Ureter (tissue), 1 donor: ENCODE data around the gene DHDDS. TPM values are rescaled to one million over a fixed set of nuclear protein-coding genes. Genes with fewer than 3 reads are reported as not detected.
"Not testable (repeated sequence)": the region's sequence is repeated elsewhere in the genome, so short reads cannot be mapped to it uniquely, and the experiment has no call there.

Experiments
- DNase-seq: peaks from one replicate; pipeline ENCODE4 v3.0.0-alpha.2; 2020; ENCODE audit warnings: low spot score
- total RNA-seq: library from RNA; stranded (reverse); gene quantifications from one replicate; pipeline ENCODE4 v1.2.4, GENCODE V29; 2023
- donor health status: DM: yes; HTN: yes; CAD: no.

Gene DHDDS
- total RNA-seq, 1 donor from 2014 or later, result 59.7 TPM

DNA sequence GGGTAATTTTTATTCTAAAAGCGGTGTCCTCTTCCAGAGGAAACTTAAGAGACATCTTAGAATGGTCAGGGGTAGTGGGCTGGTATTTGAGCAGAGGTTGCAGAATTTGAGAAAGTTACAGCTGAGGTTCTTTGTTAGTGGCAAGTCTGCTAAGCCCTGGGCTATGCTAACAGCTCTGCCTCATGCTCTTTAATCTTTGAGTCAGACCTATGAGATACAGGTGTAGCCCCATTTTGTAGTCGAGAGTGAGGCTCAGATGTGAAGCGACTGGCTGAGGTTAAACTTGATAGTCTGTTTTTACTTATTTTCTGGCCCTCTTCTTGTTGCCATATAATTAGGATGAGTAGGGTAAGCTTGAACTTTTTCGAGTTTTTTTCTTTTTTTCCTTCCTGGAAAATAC lies 44.8 kb downstream of the DHDDS start:
- no peak for DNase-seq

DNA sequence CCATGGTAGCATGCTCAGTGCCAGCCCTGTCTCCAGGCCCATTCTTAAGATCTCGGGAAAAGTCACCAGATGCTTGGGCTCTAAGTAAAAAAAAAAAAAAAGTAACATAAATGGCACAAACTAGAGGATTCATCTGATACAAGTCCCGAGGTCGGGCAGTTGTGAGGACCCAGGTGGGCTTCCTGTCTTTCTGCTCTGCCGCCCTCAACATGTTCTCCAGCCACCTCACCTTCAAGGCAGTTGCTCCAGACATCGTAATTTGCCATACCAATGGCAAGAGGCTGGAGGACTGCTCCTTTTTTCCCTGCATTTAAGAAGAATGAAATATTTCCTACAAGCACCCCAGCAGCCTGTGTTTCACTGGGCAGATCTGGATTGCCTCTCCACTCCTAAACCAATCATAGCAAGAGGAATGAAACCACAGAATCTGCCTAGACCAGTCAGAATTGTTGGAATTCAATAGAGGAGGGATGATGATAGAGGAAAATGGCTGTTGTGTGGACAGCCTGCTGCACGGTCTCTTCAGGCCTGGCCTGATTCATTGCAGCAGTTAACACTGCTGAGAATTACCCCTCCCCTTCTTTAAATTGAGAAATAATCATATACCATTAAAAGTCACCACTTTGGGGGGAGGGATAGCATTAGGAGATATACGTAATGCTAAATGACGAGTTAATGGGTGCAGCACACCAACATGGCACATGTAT lies 45.5 kb downstream of the DHDDS start:
- no peak for DNase-seq

DNA sequence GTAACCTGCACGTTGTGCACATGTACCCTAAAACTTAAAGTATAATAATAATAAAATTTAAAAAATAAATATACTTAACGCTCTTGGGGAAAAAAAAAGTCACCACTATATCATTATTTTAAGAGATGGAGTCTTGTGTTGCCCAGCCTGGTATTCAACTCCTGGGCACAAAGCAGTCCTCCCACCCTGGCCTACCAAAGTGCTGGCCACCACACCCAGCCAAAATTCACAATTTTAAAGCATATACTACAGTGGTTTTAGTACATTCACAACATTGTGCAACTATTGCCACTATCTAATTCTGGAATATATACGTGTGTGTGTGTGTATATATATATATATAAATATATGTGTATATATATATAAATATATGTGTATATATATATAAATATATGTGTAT lies 46.0 kb downstream of the DHDDS start:
- DNase-seq, result no peak

DNA sequence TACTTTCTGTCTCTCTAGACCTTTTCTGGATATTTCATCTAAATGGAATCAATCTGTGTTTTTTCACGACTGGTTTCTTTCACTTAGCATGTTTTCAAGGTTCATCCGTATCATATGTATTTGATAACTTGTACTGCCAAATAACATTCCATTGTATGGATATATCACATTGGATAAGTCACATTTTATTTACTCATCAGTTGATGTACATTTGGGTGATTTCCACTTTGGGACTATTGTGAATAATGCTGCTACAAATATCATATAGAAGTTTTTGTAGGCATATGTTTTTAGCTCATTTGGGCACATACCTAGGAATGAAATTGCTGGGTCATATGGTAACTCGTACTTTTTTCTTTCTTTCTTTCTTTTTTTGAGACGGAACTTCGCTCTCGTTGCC lies 46.9 kb downstream of the DHDDS start:
- no peak for DNase-seq

DNA sequence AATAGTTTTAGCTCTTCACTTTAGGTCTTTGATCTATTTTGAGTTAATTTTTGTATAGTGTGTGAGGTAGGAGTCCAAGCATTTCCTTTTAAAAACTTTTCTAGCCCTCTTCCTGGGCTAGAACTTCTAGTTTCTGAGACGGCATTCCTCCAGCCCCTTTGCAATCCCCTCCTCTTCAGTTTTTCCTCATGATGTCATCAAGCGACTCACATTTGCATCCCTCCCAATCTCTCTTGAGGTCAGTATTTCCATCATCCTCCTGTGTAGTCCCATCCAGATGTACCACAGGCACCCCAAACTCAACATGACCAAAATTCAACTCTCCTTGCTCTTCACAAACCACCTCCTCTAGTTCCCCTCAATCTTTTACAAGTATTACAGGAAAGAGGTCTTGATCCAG lies 50.8 kb downstream of the DHDDS start:
- DNase-seq, result no peak

DNA sequence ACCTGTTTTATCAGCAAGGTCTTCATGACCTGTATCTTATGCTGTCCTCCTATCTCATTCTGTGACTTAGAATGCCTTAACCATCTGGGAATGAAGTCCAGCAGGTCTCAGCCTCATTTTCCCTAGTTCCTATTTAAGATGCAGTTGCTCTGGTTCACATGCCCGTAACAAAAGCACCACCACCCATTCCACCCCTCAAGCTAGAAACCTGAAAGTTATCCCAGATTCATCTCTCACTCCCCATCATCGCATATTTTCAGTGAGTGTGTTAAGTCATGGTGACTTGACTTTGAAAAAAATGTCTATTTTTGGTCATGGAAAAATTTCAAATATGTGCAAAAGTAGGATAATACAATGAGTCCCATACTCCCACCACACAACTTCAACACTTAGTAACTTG lies 51.9 kb downstream of the DHDDS start:
- no peak for DNase-seq

DNA sequence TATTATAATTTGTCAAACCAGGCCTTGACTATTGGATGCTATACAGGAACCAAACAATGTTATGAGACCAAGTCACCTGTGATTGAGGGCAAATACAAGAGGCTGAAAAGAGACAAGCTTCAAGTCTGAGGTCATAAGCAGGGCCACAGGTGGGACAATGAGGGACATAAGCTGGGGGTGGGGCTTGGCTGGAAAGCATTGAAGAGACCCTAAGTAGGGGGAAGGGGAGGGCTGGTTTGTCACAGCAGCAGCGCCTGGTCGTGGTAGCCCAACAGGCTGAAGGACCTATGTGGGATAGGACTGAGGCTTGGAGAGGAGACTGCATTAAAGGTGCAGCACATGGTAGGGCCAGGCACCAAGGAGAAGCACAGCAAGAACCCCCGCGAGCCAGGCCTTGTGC lies 58.0 kb downstream of the DHDDS start:
- DNase-seq, result no peak

DNA sequence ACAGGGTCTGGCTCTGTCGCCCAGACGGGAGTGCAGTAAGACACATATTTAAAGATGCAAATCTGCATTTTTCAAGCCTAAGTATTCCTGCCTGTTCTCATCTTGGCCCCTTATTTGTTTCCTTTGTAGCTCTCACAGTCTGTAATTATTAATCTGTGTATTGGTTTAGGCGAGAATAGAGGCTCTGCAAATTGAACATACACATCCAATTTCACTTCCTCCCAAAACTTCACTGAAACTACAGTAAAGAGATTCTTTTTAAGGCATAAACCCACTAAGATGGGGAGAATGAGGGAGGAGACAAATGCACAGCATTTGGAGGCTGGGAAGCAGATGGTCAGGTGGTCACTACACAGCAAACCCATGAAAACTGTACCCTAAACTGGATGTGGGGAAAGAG lies 61.1 kb downstream of the DHDDS start:
- DNase-seq, result no peak

DNA sequence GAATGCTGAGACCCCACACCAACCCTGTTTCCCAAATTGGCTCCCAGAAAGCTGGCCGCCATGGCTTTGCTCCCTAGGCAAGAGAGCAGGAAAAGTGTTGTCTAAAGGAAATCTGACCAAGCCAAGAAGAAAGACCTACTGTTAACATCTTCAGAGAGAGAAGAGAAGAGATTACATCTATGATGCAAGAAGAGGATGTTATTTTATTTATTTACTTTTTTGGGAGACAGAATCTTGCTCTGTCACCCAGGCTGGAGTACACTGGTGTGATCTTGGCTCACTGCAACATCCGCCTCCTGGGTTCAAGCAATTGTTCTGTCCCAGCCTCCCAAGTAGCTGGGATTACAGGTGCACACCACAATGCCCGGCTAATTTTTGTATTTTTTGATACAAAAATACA lies 61.8 kb downstream of the DHDDS start:
- no peak for DNase-seq

DNA sequence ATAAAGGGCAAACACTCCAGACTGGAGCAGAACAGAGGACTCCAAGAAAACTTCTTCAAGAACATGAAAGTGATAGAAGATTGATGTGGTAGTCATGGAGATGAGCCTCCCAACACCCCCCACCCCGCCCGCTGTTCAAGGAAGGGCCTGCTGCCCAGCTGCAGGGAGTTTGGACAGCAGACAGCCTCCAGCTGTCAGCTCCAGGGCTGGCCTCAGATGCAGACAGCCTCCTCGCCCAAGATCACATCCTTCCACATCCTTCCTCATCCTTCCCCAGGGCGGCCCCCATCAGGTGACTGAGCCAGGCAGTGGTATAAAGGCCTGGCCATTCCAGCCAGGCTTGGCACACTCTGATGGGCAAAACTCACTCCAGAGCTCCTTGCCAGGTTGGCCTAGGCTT lies 64.7 kb downstream of the DHDDS start:
- no peak for DNase-seq

DNA sequence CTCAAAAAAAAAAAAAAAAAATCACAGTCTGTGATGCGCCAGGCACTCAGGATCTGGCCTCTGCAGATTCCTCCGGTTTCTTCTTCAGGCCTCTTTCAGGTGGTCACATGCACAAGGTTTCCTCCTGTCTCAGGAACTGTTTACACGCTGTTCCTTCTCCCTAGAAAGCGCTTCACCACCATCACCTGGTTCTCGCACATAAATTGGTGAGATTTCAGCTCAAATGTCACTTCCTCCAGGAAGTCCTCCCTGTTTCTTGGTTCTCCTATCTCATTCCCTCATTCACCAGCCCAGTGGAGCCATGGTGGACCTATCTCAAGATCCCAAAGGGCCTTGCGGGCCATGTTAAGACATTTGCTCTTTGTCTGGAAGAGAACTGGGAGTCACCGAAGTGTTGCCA lies 66.8 kb downstream of the DHDDS start:
- DNase-seq, result no peak

DNA sequence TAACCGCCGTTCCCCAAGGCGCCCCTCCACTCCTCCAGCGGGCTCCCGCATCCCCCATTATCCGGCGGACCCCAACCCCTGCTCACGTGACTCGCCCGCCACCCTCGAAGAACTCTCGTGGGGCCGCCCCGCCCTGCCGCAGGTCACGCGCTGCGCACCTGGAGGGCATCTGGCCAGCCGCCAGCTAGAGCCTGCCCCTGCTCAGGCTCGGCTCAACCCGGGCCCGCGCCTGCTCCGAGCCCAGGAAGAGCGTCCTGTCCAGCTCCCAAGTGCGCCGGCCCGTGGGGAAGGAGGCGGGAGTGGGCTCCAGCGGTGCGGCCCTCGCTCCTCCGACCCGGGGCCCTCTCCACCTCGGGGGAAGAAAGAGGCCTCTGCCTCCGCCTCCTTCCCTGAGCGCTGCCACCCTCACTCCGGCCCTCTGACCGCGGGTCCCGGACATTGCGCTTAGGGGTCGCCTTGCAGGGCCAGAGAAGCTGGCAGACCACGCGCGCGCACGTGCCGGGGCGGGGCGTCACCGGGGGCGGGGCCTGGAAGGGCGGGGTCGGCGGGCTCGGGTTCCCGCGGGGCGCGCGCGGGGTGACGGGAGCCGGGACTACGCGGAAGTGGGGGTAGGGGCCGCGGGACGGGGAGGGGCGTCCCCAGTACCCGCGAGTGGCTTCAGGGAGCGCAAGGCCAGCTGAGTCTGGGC lies 68.5 kb downstream of the DHDDS start:
- peak; percentile 95 for DNase-seq

DNA sequence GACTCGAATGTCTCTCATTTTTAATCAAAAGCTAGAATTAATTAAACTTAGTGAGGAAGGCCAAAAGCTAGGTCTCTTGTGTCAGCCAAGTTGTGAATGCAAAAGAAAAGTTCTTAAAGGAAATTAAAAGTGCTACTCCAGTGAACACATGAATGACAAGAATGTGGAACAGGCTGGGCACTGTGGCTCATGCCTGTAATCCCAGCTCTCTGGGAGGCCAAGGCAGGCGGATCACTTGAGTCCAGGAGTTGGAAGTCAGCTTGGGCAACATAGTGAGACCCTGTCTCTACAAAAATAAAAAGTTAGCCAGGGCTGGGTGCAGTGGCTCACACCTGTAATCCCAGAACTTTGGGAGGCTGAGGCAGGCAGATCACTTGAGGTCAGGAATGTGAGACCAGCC lies 78.6 kb downstream of the DHDDS start:
- DNase-seq, result not testable (repeated sequence)

DNA sequence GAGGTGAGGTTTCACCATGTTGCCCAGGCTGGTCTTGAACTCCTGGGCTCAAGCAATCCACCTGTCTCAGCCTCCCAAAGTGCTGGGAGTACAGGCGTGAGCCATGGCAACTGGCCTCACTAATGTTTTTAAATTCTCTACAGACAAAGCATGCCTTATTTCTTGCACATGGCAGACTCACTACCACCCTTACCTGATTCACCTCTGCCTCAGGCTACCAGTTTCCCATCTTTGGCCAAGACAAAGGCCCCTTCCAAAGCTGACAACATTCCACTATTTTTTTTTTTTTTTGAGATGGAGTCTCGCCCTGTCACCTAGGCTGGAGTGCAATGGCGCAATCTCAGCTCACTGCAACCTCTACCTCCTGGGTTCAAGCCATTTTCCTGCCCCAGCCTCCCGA lies 83.7 kb downstream of the DHDDS start:
- DNase-seq, result not testable (repeated sequence)

DNA sequence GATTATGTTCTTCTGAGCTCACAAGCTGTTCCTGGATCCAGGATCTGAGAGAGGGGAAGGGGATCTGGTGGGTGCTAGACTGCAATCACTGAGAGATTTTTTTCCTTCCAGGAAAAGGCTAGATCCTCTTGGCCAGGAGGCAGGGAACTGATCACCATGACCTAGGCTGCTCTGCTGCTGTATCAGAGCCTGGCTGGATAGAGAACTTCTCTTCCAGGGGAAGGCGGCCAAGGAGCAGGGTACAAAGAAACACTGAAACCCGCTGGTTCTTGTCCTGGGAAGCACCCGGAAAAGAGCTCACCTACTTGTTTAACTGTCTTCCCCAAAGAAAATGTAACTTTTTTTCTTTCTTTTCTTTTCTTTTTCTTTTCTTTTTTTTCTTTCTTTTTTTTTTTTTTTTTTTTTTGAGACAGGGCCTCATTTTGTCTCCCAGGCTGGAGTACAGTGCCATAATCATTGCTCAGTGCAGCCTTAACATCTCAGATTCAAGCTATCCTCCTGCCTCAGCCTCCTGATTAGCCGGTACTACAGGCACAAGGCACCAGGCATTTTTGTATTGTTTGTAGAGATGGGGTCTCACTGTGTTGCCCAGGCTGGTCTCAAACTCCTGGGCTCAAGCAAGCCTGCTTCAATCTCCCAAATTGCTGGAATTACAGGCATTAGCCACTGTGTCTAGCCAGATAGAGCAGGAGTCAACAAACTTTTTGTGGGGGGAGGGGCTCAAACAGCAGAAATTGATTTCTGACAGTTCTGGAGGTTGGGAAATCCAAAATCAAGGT lies 85.1 kb downstream of the DHDDS start:
- DNase-seq, result no peak

DNA sequence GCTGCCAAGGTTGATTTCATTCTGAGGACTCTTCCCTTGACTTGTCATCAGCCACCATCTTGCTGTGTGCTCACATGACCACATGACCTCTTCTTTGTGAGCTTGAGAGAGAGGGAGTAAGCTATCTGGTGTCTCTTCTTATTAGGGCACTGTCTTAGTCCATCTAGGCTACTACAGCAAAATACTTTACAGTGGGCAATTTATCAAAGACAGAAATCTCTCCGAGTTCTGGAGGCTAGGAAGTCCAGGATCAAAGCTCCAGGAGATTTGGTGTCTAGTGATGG lies 85.6 kb downstream of the DHDDS start:
- no peak for DNase-seq

DNA sequence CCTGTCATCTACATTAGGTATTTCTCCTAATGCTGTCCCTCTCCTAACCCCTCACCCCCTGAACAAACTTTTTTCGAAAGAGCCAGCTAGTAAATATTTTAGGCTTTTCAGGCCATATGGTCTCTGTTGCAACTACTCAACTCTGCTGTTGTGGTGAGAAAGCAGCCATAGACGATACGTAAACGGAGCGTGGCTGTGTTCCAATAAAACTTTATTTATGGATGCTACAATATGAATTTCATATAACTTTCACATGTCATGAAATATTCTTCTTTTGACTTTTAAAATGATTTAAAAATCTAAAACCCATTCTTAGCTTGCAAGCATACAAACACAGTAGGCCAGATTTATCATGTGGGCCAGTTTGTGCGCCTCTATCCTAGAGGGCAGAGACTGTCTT lies 86.2 kb downstream of the DHDDS start:
- no peak for DNase-seq

DNA sequence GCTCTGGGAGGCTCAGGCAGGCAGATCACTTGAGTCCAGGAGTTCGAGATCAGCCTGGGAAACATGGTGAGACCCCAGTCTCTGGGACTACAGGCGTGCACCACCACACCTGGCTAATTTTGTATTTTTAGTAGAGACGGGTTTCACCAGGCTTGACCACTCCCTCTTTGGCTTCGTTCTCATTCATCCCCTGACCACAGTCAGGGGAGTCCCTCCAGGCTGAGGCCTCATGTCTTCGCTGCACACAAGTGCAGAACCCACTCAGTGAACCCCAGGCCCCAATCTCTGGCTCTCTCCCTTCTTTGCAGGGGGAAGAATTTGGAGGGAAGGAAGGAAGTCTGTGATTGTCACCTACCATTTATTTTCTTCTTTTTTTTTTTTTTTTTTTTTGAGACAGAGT lies 88.2 kb downstream of the DHDDS start:
- DNase-seq, result no peak

Other genes starting within 250 kb of the DHDDS start
- gene CATSPER4, start 241.7 kb upstream of the DHDDS start, total RNA-seq, result not detected
- 13.1 TPM for gene CEP85, start 198.1 kb upstream of the DHDDS start, total RNA-seq
- 145 TPM for gene SH3BGRL3, start 152.2 kb upstream of the DHDDS start, total RNA-seq
- gene UBXN11, start 125.7 kb upstream of the DHDDS start, total RNA-seq, result 30.3 TPM
- gene CD52, start 114.4 kb upstream of the DHDDS start, total RNA-seq, result 9.8 TPM
- gene CRYBG2, start 78.2 kb upstream of the DHDDS start, total RNA-seq, result 25.2 TPM
- gene ZNF683, start 59.6 kb upstream of the DHDDS start, total RNA-seq, result 1.2 TPM
- not detected for gene LIN28A, start 21.5 kb upstream of the DHDDS start, total RNA-seq
- gene HMGN2, start 40.1 kb downstream of the DHDDS start, total RNA-seq, result 400 TPM
- gene RPS6KA1, start 97.4 kb downstream of the DHDDS start, total RNA-seq, result 23.2 TPM